Fibroblast of skin of back (primary cell): ENCODE measurements around the gene SLC9A9.

Source experiments
- DNase-seq: peaks from one replicate; pipeline ENCODE4 v3.0.0-alpha.2; 2013

Gene SLC9A9

DNA sequence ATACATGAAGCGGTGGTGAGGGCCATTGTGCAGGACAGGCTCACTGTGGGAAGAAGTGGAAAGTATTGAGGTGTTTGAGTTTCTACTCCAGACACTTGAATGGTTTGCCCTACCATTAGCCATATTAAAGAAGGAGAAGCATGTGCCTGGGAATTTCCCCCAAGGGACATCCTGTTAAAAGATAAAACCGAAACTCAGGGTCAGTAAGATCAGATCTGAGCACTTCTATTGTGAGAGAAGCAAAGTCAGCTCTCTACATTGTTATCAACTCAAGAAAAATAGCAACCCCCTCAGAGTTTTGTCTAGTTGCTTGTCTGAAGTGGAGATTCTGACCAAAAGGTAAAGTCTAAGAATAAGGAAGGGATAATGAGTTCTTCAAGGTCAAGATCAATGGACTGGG lies 458.9 kb downstream of the SLC9A9 start:
- no peak for DNase-seq

DNA sequence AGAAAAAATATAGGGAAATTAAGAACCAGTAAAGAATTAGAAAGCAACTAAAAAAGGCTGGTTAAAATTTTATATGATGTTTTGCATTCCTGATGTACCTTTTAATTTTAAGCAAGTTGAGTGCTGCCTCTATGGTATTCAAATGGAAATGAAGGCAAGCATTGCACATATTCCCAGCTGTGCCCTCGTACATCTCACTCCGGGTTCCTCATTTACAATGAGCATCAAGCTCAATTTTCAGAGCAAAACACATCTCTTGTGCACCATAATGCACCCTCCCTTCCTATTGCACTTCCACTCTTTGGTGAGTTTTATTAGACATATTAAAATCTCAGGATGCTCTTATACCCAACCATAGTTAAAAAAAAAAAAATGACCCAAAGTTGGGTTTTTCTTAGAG lies 460.8 kb downstream of the SLC9A9 start:
- DNase-seq: no peak

DNA sequence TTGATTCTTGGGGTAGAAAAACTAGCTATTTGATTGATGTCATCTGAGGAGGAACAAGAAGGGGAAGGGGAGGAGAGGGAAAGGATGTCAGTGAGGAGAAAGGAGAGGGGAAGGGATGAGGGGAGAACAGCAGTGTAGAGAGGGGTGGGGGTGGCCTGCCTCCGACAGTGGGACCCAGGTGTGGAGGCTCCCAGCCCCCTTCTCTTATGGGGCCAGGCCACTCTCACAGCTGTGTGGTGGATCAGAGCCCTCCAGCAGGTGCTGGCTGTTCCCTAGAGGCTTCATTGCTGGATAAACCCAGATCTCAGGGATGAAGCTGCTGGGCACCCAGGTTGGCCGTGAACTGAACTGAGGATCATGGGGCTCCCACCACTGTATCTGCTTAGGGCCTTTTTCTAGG lies 464.2 kb downstream of the SLC9A9 start:
- DNase-seq: no peak

DNA sequence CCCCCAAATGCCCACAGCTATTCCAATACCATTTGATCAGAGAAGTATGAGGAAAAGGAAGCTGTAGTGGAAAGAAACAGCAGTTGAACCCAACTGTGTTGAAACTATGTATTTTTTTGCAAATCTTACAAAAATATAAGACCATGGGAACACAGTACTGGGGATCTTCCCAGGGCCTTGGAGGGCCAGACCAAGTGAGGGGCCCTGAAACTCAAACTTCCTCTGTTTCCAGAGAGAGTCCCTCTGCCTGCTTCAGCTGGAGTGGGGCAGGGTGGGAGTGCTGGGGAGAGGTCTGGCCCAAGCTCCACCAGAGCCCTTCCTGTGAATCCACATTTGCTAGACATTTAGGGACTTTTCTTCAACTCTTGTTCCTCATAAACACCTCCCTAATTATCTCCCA lies 464.8 kb downstream of the SLC9A9 start:
- DNase-seq: no peak

DNA sequence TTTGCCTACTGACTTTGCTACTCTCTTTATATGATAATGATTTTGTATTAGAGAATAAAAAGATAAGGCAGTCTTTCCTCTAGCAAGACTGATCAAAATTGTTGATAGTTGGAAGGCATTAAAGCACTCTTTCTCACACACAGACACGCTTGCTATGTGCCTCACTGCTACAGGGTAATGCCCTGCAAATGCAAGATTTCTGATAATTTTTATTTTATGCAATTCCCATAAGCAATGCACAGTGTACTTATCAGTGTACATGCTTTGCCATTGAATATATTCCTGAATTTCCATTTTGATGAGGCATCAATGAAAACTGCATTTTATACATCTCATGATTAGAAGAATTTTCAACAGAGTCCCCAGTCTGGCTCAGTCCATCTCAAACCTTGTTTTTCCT lies 465.5 kb downstream of the SLC9A9 start:
- no peak for DNase-seq

DNA sequence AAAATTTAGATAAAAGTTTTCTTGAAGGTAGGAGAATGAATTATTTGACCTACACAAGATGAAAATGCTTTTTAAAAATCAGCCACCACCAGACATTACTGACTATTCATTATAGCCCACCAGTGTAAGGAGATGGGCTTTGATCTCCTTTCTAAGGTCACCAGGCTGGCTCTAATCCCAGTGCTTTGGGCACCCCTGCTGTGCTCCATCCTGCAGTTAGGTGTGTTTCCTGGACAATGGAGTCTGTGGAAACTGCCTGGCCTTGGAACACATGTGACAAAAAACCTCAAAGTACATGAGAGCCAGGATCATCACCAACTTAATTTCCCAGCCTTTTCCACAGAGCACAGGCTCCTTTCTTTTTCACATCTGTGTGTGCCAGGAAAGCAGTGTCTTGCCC lies 467.8 kb downstream of the SLC9A9 start:
- no peak for DNase-seq

DNA sequence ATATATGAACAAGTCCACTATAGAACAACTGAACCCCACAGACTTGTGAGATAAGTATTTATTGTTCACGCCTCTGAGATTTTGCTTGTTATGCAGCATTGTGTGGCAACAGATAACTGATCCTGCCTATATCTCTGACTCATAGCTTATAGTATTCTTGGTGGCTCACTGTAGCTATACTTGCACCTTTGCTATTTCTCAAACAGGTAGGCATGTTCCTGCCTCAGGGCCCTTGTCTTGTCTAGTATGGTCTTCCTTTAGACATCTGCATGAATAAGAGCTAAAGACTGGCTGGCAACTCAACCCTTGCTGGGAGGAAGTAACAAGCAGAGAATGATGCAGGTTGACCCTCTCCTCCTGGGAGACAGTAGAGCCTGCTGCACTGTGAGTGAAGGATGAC lies 472.6 kb downstream of the SLC9A9 start:
- no peak for DNase-seq

DNA sequence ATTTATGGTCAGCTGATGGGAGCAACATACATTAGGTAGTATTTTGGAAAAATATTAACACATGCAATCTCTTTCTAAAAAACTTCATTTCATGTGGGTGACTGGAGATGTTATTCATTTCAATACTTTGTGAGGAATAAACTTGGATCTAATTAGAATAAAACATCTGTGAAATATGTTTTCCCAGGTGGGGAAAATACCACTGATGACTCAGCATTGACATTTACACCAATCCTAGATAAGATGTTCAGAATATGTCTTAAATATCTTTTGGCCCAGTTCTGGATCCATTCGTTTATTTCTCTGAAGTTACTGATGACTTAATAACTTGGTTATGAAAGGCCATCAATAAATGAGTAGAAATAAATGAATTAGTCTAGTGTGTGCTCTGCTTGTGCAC lies 481.1 kb downstream of the SLC9A9 start:
- DNase-seq: no peak

DNA sequence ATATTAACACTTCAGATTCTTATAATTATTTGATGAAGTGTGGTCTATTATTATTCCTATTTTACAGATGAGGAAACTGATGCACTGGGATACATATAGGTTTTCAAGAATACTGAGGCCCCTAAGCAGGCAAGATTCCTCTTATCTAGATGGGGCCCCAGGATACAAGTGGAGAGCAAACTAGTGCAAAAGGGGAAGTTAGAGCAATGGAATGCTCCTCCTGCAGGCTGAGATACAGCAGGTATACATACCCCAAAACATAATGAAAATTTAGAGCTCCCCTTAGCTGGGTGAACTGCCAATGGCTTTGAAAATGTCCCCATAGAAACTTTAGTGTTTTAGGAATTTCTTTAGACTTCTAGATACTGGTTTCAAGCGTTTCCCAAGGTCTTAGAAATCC lies 481.6 kb downstream of the SLC9A9 start:
- no peak for DNase-seq

DNA sequence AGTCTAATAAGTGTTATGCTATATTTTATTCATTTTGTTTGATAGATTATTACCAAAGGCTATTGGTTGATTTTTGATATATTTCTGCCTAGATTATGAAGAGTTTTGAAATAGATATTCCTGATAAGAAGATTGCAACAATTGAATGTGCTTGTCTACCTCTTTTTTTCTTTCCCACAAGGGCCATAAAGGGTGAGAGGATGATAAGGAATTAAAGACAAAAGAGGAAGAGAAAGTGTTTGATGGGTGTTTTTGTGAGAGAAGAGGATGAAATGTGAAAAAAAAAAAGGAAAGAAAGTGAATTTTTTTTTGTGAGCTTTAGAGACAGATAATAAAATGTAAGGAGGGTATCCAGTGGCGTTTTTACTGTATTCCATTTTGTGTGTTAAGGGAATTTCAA lies 484.3 kb downstream of the SLC9A9 start:
- DNase-seq: no peak

DNA sequence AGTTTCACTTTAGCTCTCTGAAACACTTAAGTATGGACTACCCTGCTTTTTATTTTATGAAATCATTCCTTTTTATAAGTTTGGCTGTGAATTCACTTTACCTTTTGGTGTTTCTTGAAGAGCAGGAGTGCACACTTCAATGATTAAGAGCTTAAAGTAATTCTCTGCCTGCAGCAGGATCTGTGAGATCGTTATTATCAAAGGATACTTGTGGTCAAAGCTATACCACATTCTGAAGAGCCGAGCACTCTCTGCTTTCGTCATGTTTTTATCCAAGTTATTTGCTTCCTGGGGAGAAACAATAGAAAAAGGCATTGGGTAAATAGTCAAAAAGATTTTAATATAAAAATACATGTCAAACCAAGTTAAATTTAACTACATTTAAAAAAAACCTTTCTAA lies 485.0 kb downstream of the SLC9A9 start:
- peak; percentile 33 for DNase-seq

DNA sequence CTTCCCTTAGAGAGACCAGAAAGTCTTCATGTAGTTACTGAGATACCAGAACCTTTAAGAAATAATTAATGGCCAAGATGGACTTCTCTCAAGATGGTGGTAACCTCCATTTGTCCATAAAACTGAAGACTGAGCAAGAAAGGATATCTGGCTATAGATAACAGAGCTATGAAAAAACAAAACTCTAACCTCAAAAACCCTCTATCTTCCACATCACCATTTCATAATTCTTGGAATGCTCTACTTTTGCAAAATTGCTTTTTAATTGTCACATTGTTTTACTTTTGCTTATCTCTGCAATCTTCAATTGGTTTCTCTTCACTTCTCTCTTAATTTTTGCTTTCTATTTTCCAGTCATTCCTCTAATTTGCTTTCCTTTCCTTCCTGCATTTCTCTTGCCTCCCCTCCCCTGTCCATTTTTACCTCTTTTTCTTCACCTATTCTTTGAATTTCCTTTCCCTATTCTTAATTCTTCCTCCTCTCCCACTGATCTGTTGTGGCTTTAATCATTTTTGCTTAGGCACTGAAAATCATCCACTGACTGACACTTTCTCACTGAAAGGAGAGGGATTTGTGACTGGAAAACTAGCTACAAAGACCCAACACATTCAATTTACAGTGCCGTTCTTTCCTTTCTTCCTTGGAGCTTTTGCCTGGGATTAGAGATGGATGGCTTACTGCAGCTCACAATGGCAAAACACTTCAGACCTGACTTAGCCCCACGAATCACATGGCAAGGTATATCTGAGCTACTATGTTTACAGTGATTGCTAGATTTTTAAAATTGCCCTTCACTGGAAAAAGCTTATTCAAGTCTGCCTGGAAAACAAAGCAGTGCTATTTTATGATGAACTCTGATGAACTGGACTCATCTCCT lies 485.9 kb downstream of the SLC9A9 start:
- peak; percentile 25 for DNase-seq

DNA sequence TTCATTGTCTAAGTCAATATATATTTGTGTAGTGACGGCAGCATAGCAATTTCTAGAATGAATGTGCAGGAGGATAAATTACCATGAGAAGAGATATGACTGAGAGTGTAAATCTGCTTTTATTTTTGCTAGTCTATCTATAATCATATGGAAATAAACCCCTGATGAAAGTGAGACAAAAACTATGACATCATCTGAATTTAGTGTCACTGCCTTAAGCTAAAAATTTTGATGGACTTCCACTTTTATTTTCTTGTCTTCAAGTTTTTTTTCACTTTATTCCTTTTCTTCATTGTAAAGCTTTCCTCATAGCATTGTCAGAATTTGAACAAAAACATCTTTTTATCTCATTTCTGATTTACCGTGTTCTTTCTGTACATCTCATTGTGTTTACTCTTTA lies 486.7 kb downstream of the SLC9A9 start:
- no peak for DNase-seq

DNA sequence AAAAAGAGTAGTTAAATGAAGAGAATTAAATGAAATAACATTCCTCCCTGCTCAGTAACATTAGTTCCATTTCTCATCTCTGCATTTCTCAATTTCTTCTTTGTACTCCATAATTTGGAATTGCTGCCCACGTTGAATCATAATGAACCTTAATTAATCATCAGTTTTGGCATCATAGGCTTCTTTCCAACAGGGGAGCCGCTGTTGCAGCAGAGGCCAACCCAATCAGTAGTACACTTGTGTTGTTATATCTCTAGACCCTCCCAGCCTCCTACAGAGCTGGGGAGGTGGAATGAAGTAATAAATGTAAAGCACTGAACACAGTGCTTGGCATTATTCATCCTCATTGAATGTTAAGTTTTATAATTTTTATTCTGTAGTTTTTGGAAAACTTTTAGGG lies 488.0 kb downstream of the SLC9A9 start:
- no peak for DNase-seq

DNA sequence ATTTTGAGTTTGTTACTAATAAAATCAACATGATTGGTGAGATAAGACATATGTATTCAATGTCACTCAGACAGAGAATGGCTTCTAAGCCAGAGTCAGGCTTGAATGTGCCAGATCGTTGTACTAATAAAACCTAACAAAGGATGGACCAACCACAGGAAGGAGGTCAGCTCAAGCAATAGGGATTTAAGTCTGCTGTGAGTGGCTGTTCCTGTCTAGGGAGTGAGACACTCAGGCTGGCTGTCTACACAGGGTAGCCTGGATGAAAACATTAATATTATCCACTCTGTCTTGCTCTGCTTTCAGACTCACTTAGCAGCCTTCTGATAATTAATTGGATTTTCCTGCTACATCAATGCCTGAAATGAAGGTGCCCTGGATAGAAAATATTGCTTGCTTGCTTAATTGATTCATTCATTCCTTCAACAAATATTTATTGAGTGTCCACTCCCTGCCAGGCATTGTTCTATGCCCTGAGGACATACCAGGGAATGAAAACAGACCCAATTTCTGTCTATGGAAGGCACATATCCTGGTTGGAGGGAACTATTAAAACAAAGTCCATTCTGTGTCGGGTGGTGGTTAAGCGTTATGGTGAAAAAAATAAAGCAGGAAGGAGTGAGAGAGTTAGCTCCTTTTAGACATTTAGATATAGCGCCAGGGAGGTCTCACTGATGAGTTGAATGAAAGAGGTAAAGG lies 489.3 kb downstream of the SLC9A9 start:
- DNase-seq: no peak

DNA sequence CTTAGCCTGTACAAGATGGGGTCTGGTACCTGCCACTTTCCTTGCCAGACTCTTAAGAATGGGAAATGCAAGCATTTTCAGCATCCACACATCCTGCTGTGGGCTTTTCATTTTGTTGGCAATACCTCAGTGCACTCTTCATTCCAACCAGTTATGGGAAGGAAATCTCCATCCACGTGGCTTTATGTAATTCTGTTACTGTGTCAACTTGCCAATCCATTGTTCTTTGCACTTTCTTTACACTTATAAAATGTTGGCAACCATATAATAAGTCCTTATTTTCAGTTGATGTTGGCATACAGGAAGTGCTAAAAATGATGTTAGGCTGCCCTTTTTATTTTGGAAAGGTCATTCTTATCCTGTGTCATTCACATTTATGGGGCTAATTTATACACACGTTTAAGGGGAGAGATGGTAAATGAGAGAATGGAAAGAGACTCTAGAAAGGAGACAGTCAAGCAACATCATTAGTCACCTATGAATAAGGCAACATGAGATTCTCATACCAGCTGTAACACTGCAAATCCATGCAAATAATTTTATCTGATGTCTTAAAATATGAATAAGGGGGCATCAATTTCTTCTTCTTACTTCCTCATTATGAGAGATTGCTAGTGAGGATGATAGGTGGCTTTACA lies 490.0 kb downstream of the SLC9A9 start:
- no peak for DNase-seq

DNA sequence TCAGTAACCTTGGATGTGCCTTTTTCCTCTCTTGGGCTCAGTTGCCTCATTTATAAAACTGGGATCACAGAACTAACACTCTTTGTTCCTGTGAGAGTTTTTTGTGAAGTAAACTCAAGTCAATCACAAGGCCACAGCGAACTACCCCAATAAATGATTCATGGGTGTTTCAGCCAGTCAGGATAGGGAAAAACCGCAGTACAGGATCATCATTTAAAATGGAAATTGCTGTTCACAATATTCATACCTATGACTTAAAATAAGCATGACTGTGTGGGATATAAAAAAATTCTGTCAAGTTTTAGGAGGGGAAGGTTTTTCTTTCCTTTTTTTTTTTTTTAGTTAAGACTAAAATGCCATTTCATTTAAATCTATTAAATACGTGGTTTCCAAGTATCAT lies 490.6 kb downstream of the SLC9A9 start:
- no peak for DNase-seq

DNA sequence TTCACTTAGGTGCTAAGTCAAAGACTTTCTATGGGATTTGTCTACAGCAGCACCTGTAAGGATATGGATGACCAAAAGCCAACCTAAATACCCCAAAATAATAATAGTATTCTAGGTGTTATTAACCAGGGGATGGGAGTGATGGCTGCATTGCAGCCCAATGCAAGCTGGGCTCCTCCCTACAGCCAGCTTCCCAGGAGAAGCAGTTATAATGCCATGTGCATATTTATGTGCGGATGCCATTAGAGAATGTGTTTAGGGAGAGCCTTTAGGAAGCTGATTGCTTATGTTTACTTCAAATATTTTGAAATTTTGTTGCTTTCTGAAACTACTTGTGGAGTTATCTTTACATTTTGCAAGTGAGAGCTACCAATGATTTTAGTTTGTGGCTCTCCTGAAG lies 491.4 kb downstream of the SLC9A9 start:
- no peak for DNase-seq

DNA sequence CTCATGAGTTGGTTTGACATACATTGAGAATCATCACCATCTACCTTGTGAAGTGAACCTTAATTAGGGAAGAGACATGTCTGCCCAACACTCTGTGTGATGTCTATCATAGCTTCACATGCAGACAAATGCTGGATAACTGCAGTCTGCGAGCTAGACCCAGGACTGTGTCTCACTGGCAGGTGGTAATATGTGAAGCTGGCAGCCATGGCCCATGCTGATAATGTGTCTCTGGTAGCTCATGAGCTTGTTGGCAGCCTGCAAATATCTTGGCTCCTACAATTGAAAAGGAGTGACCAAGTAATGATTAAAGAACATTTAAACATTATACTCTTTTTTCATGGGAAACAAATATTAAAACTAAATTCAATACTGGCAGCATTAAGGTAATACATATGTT lies 493.9 kb downstream of the SLC9A9 start:
- DNase-seq: no peak

DNA sequence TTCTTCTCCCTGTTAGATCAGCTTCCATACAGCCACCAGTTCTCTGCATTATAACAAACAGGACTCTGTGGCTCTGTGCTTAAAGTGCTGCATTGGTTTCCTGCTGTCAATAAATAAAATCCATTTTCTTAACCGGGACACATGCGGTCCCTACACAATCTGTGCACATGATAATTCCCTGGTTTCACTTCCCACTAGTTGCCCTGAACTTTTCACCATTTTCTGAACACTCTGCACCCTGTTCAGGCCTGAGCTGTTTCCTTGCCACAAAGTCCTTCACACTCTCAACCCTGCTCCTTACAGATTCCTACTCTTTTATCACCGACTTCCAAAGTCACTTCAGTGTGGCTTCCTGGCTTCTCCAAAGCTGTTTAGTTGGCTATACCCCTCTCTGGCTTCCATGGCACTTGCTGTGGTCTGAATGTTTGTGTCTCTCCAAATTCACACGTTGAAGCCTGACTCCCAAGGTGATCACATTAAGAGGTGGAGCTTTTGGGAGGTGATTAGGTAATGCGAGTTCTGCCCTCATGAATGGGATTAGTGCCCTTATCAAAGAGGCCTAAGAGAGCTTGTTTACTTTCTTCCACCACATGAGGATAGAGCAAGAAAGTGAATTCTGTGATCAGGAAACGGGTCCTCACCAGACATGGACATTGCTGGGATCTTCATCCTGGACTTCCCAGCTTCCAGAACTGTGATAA lies 495.3 kb downstream of the SLC9A9 start:
- DNase-seq: no peak

DNA sequence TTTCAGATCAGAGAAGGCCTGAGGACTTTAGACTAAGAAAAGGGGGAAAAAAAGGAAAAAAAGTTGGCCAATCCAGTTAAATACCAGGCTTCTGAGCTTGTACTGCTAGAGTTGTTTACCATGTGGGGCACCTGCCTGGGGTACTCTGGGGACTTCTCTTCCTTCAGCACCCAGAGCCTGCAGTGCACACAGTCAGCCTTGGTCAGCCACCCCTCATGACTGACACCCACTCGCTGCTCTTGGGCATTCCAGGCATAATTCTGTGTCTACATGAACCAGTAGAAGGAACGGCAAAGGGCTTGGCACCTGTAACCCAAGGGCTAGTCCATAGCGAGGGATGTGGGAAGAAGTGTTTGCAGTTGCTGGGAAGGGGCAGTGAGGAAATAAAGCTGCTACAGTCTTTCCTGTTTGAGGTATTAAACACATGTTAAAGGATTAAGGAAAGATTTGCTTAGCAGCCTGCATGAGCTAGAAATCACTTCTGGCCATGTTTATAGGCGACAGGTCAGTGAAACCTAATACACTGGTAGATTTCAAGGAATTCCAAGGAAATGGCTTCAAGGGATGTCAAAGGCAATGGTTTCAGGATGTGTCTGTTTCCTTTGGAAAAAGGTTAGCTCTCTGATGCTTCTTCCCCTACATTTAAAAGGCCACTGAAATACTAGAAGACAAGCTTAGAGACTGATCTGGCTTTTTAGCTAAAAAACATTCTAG lies 496.2 kb downstream of the SLC9A9 start:
- no peak for DNase-seq

DNA sequence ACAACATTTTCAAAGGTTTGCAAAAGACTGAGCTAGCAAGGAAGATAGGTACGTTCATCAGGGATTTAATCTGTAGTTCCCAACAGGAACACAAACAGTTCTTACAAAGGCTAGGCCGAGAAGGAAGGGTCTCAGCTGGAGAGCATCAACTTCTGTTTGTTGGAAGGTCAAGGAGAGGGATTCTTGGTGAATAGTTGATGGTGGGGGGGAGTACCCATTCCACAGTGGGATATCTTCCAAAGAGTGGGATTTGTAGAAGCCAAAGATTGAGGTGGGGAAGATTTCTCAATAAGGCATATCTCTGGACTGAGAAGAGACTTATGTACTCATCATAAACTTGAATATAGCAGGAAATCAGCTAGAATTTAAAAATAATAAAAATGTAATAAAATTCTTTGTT lies 496.9 kb downstream of the SLC9A9 start:
- no peak for DNase-seq

DNA sequence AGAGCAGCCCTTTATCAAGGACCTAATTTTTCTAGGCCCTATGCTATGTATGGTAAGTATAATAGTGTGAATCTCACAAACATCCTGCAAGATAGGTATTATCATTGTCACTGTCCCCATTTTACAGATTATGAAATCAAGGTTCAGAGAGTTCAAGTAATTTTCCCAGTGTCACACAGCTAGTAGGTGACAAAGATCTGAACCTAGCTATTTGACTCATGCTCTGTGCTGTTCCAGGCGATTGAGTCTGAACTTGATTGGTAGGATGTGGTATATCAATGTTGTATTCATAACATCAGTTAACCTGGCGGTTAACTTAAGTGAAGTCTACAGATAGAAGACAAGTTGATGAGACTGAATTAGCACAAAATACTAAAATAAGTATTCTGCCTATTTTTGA lies 498.8 kb downstream of the SLC9A9 start:
- DNase-seq: no peak
